NT2/D1 (cell line): Measurements from ENCODE around the gene NKX6-2.

Experiments
- SUZ12 ChIP-seq: IDR thresholded peaks from 2 replicates; pipeline ENCODE4 v1.6.1; 2011; ENCODE audit not compliant: insufficient read length, insufficient read depth; ENCODE audit errors: extremely low read depth
- YY1 ChIP-seq: IDR thresholded peaks from 2 replicates; pipeline ENCODE4 v1.6.1; 2011; ENCODE audit not compliant: insufficient read length, insufficient read depth
- ZNF274 ChIP-seq: IDR thresholded peaks from 2 replicates; pipeline ENCODE4 v1.6.1; 2011; ENCODE audit warnings: mild to moderate bottlenecking, low read depth, low read length

DNA sequence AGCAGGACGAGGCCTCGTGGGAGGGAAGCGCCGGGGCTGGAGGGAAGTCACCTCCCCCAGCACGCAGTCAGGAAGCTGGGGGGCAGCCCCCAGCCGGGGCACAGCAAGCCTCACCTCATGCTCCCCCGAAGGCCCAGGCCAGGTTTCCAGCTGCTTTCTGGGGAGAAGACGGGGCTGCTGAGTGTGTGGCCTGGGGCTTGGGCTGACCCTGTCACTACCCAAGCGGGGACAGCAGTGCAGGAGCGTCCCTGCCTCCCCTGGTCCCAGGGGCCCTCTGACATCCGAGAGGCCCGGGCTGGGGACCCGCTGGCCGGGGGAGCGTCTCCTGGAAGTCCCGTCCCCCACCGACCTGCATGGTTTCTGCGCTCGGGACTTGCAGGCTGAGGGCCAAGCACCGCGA, 19.7 kb upstream of the NKX6-2 start:
- TF ChIP-seq ZNF274 (no peak), SUZ12 (no peak), YY1 (no peak)
